Inflammatory macrophage (primary cell): ENCODE data around the gene EFS.
"Not testable (repeated sequence)": the region's sequence is repeated elsewhere in the genome, so short reads cannot be mapped to it uniquely, and the experiment has no call there.

Source experiments
- DNase-seq, 2 donors: peaks; one replicate each; pipeline ENCODE4 v3.0.0-alpha.2; 2020 to 2022

EFS gene

GRCh38 chr14:23398348-23398747 lies 33.4 kb upstream of the EFS start:
- DNase-seq, result no peak

GRCh38 chr14:23396781-23397407 lies 31.9 kb upstream of the EFS start:
- no peak for DNase-seq

GRCh38 chr14:23396126-23396525 lies 31.2 kb upstream of the EFS start:
- no peak for DNase-seq

GRCh38 chr14:23392613-23393012 lies 27.6 kb upstream of the EFS start:
- DNase-seq, result no peak

GRCh38 chr14:23389871-23390270 lies 24.9 kb upstream of the EFS start:
- DNase-seq, result not testable (repeated sequence)

GRCh38 chr14:23389396-23389795 lies 24.4 kb upstream of the EFS start:
- DNase-seq, result no peak

GRCh38 chr14:23388996-23389395 lies 24.0 kb upstream of the EFS start:
- no peak for DNase-seq

- no peak for DNase-seq
These were observed 23.2 kb upstream of the EFS start for GRCh38 chr14:23387916-23388882.

- no peak for DNase-seq
These were observed 22.0 kb upstream of the EFS start for GRCh38 chr14:23386999-23387398.

GRCh38 chr14:23386266-23386657 lies 21.3 kb upstream of the EFS start:
- DNase-seq, result not testable (repeated sequence)

- no peak for DNase-seq
These were observed 20.8 kb upstream of the EFS start for GRCh38 chr14:23385642-23386265.

- no peak for DNase-seq
These were observed 20.3 kb upstream of the EFS start for GRCh38 chr14:23385244-23385641.

GRCh38 chr14:23384364-23385080 lies 19.6 kb upstream of the EFS start:
- DNase-seq, result no peak

GRCh38 chr14:23382731-23383440 lies 17.9 kb upstream of the EFS start:
- DNase-seq, result no peak

GRCh38 chr14:23382276-23382675 lies 17.3 kb upstream of the EFS start:
- DNase-seq, result no peak

GRCh38 chr14:23381871-23382270 lies 16.9 kb upstream of the EFS start:
- DNase-seq, result no peak

GRCh38 chr14:23380976-23381375 lies 16.0 kb upstream of the EFS start:
- no peak for DNase-seq

GRCh38 chr14:23380197-23380914 lies 15.4 kb upstream of the EFS start:
- DNase-seq, result no peak

GRCh38 chr14:23379366-23380196 lies 14.6 kb upstream of the EFS start:
- DNase-seq, result peak; percentile 16 to 48

- DNase-seq, result no peak
These were observed 13.7 kb upstream of the EFS start for GRCh38 chr14:23378612-23379220.
